Body of pancreas (tissue), 4 donors: ENCODE measurements around the gene ABCG1.

Experiments used
- POLR2A ChIP-seq, 3 donors: fragments of 450-650 bp; IDR thresholded peaks; one replicate each; pipeline ENCODE4 v1.6.1; 2016; ENCODE audit warnings: antibody characterized with exemption in 3 of 3, mild to moderate bottlenecking in 2 of 3
- TF ChIP-seq, protein P1 (sequence below), 7 experiments: fragments of 450-650 bp in 4 of 7; fragments of 200-600 bp in 3 of 7; sonication (generic) in 3 of 7; IDR thresholded peaks; one replicate each; pipeline ENCODE4 v1.5.1; 2016 to 2019; ENCODE audit warnings: antibody characterized with exemption in 7 of 7

DNA sequence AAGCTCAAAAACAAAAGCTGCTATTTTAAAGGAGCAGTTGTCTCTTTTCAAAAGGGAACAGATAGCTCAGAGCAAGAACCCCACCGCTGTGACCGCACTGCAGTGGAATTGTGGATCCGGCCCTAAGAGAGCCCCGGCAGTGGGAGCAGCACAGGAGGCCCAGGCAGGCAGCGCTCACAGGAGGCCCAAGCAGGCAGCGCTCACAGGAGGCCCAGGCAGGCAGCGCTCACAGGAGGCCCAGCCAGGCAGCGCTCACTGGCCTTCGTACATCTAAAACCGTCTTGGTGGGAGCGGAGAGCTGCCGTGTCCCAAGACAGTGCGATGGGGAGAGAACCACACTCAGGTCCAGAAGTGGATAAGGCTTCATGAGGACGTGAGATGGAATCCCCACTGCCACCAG is 92.2 kb downstream of the ABCG1 start:
- TF ChIP-seq, protein P1, sequence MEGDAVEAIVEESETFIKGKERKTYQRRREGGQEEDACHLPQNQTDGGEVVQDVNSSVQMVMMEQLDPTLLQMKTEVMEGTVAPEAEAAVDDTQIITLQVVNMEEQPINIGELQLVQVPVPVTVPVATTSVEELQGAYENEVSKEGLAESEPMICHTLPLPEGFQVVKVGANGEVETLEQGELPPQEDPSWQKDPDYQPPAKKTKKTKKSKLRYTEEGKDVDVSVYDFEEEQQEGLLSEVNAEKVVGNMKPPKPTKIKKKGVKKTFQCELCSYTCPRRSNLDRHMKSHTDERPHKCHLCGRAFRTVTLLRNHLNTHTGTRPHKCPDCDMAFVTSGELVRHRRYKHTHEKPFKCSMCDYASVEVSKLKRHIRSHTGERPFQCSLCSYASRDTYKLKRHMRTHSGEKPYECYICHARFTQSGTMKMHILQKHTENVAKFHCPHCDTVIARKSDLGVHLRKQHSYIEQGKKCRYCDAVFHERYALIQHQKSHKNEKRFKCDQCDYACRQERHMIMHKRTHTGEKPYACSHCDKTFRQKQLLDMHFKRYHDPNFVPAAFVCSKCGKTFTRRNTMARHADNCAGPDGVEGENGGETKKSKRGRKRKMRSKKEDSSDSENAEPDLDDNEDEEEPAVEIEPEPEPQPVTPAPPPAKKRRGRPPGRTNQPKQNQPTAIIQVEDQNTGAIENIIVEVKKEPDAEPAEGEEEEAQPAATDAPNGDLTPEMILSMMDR (IDR thresholded peaks at IDR 0.05): no peak
- TF ChIP-seq POLR2A (IDR thresholded peaks at IDR 0.05): no peak
